HepG2 (cell line): ENCODE results near the gene CYP4F22.

Experiments used
- CHD2 ChIP-seq: IDR thresholded peaks from 2 replicates; pipeline ENCODE4 v1.6.1; 2011; ENCODE audit warnings: low read depth, low read length, improper control_type of control experiment
- CREB1 ChIP-seq, 2 experiments: fragments of 450-650 bp in 1 of 2; IDR thresholded peaks; 2 replicates each; pipeline ENCODE4 v1.6.1; 2016 to 2017; ENCODE audit warnings: control low read depth in 1 of 2, mild to moderate bottlenecking in 1 of 2, missing compliant biosample characterization in 1 of 2, missing genetic modification characterization in 1 of 2
- ETV6 ChIP-seq: sonication (generic); formaldehyde crosslinking; conservative IDR thresholded peaks from 2 replicates; pipeline ENCODE4 v1.4.0; 2020; ENCODE audit warnings: missing genetic modification reagents
- EZH2 ChIP-seq: conservative IDR thresholded peaks from 2 replicates; pipeline ENCODE4 v1.6.1; 2012; ENCODE audit warnings: mild to moderate bottlenecking, low read depth, low read length, moderate library complexity
- HDAC2 ChIP-seq: sonication (generic); formaldehyde crosslinking; IDR thresholded peaks from 2 replicates; pipeline ENCODE4 v1.4.0; 2020; ENCODE audit warnings: missing genetic modification reagents
- MED13 ChIP-seq: sonication (generic); formaldehyde crosslinking; IDR thresholded peaks from 2 replicates; pipeline ENCODE4 v1.5.0; 2020; ENCODE audit warnings: missing genetic modification reagents
- MLLT10 ChIP-seq: sonication (generic); formaldehyde crosslinking; IDR thresholded peaks from 2 replicates; pipeline ENCODE4 v1.4.0; 2020; ENCODE audit warnings: missing genetic modification reagents
- NR3C1 ChIP-seq: sonication (generic); formaldehyde crosslinking; IDR thresholded peaks from 2 replicates; pipeline ENCODE4 v1.4.0; 2020; ENCODE audit warnings: missing genetic modification reagents
- RBAK ChIP-seq: sonication (generic); formaldehyde crosslinking; IDR thresholded peaks from 2 replicates; pipeline ENCODE4 v1.5.1; 2020; ENCODE audit warnings: mild to moderate bottlenecking, missing genetic modification reagents
- ZNF430 ChIP-seq: sonication (generic); formaldehyde crosslinking; IDR thresholded peaks from 2 replicates; pipeline ENCODE4 v1.9.0; 2021; ENCODE audit warnings: mild to moderate bottlenecking, missing genetic modification reagents
- TF ChIP-seq, protein P1 (sequence below): sonication (generic); formaldehyde crosslinking; IDR thresholded peaks from 2 replicates; pipeline ENCODE4 v1.4.0; 2020; ENCODE audit warnings: missing genetic modification reagents
- TF ChIP-seq, protein P2 (sequence below): sonication (generic); formaldehyde crosslinking; IDR thresholded peaks from 2 replicates; pipeline ENCODE4 v1.5.0; 2020; ENCODE audit warnings: mild to moderate bottlenecking, missing genetic modification reagents, borderline replicate concordance

DNA sequence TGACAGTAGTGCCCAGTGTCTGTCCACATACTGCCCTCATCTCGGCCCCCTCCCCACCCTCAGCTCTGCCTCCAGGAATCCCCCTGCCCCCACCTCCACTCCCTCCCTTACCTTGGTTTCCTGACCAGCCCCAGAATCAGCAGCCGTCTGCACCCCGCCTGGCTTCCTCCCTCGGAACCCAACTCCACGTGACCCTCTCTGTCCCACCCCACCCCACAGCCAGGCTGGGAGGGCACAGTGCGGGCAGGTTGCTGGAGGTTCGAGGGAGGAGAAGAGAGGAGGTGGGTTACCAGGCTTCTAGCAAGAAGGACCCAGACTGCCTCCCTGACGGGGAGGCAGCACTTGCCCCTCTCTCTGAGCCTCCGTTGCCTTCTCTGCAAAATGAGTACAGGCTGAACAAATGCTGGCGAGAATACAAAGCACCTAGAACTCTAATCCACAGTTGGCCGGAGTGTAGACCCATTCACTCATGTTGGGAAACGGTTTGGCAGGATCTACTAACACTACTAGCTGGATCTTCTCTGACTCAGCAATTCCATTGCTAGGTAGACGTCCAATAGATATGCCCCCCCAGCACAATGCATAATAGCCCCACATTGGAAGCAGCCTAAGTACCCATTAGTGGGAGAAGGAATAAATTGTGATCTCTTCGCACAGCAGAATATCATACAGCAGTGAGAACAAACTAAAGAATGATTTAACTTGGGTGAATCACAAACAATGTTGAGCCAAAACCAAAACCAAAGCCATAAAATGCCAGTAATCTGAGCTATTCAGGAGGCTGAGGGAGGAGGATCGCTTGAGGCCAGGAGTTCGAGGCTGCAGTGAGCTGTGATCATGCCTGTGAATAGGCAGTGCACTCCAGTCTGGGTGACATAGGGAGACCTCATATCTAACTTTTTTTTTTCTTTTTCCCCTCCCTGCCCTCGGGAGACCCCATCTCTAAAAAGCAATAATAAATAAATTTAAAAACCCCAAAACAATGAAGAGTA is 43.6 kb upstream of the CYP4F22 start, which contains the start of gene RASAL3:
- no peak for TF ChIP-seq MLLT10 (CRISPR knock-in tag)
- no peak for TF ChIP-seq ZNF430 (CRISPR knock-in tag)
- TF ChIP-seq, protein P1, sequence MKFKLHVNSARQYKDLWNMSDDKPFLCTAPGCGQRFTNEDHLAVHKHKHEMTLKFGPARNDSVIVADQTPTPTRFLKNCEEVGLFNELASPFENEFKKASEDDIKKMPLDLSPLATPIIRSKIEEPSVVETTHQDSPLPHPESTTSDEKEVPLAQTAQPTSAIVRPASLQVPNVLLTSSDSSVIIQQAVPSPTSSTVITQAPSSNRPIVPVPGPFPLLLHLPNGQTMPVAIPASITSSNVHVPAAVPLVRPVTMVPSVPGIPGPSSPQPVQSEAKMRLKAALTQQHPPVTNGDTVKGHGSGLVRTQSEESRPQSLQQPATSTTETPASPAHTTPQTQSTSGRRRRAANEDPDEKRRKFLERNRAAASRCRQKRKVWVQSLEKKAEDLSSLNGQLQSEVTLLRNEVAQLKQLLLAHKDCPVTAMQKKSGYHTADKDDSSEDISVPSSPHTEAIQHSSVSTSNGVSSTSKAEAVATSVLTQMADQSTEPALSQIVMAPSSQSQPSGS, result no peak
- TF ChIP-seq MED13, result no peak
- TF ChIP-seq HDAC2 (CRISPR knock-in tag), result no peak
- TF ChIP-seq NR3C1, result no peak
- TF ChIP-seq CREB1 (IDR thresholded peaks at IDR 0.05), result no peak
- TF ChIP-seq CREB1 (CRISPR knock-in tag; IDR thresholded peaks at IDR 0.05), result no peak
- no peak for TF ChIP-seq RBAK (CRISPR knock-in tag)
- no peak for TF ChIP-seq ETV6
- TF ChIP-seq CHD2, result no peak
- TF ChIP-seq, protein P2, sequence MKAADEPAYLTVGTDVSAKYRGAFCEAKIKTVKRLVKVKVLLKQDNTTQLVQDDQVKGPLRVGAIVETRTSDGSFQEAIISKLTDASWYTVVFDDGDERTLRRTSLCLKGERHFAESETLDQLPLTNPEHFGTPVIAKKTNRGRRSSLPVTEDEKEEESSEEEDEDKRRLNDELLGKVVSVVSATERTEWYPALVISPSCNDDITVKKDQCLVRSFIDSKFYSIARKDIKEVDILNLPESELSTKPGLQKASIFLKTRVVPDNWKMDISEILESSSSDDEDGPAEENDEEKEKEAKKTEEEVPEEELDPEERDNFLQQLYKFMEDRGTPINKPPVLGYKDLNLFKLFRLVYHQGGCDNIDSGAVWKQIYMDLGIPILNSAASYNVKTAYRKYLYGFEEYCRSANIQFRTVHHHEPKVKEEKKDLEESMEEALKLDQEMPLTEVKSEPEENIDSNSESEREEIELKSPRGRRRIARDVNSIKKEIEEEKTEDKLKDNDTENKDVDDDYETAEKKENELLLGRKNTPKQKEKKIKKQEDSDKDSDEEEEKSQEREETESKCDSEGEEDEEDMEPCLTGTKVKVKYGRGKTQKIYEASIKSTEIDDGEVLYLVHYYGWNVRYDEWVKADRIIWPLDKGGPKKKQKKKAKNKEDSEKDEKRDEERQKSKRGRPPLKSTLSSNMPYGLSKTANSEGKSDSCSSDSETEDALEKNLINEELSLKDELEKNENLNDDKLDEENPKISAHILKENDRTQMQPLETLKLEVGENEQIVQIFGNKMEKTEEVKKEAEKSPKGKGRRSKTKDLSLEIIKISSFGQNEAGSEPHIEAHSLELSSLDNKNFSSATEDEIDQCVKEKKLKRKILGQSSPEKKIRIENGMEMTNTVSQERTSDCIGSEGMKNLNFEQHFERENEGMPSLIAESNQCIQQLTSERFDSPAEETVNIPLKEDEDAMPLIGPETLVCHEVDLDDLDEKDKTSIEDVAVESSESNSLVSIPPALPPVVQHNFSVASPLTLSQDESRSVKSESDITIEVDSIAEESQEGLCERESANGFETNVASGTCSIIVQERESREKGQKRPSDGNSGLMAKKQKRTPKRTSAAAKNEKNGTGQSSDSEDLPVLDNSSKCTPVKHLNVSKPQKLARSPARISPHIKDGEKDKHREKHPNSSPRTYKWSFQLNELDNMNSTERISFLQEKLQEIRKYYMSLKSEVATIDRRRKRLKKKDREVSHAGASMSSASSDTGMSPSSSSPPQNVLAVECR (CRISPR knock-in tag), result no peak
- no peak for TF ChIP-seq EZH2
